Fibroblast of pulmonary artery (primary cell): ENCODE data around the gene DET1.

ENCODE experiments used
- DNase-seq: peaks from one replicate; pipeline ENCODE4 v3.0.0-alpha.2; 2010; ENCODE audit warnings: low read depth
- H3K4me3 ChIP-seq: replicated peaks from 2 replicates; pipeline ENCODE4 v1.5.1; 2011; ENCODE audit warnings: low read depth, mild to moderate bottlenecking, control low read depth, low read length, moderate library complexity
- TF ChIP-seq, protein P1 (sequence below): IDR thresholded peaks from 2 replicates; pipeline ENCODE4 v1.5.1; 2011; ENCODE audit warnings: mild to moderate bottlenecking, control low read depth, low read length, inconsistent platforms; ENCODE audit errors: missing control alignments

The DET1 gene

DNA sequence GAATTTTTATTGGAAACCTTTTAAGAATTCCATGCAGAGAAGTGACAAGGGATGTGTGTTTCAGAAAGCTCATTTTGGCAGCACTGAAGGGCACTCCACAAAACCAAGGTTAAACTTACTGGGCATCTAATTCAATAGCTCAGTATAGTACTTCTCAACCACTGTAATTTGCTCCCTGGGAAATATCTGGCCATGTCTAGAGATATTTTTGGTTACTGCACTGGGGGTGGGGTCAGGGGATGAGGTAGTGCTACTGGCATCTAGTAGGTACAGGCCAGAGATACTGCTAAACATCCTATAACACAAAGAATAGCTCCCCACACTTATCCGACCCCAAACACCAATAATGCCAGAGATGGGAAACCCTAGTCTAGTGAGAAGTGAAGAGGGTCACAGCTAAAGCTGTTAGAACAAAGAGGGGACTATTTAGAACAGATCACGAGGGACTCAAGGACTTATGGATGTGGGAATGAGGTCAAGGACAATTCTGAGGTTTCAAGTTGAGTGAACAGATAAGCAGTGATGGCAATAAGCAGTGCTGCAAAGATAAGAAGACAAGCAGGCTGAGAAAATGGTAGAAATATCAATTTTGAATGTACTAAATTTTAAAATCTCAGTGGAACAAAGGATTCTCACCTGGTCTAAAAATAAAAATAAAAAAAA, 82.5 kb downstream of the DET1 start:
- TF ChIP-seq, protein P1, sequence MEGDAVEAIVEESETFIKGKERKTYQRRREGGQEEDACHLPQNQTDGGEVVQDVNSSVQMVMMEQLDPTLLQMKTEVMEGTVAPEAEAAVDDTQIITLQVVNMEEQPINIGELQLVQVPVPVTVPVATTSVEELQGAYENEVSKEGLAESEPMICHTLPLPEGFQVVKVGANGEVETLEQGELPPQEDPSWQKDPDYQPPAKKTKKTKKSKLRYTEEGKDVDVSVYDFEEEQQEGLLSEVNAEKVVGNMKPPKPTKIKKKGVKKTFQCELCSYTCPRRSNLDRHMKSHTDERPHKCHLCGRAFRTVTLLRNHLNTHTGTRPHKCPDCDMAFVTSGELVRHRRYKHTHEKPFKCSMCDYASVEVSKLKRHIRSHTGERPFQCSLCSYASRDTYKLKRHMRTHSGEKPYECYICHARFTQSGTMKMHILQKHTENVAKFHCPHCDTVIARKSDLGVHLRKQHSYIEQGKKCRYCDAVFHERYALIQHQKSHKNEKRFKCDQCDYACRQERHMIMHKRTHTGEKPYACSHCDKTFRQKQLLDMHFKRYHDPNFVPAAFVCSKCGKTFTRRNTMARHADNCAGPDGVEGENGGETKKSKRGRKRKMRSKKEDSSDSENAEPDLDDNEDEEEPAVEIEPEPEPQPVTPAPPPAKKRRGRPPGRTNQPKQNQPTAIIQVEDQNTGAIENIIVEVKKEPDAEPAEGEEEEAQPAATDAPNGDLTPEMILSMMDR: no peak
- DNase-seq: no peak
- H3K4me3 ChIP-seq: no peak overlapping the region
